A549 treated with CpdA at 1 μM for 4 hours (cell line): ENCODE results near the gene EIF1AX. TPM values are rescaled to one million over a fixed set of nuclear protein-coding genes. Genes with fewer than 3 reads are reported as not detected.

Experiments used
- total RNA-seq: library from RNA; stranded (reverse); fragments of 200-300 nt; extraction: Qiagen RNA extraction; gene quantifications from 5 replicates; pipeline ENCODE4 v1.2.3, GENCODE V29; 2022; ENCODE audit warnings: low read depth

EIF1AX gene, protein sequence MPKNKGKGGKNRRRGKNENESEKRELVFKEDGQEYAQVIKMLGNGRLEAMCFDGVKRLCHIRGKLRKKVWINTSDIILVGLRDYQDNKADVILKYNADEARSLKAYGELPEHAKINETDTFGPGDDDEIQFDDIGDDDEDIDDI
- total RNA-seq, result 89.2 to 113 TPM (median 110 TPM) in 5 replicates

DNA sequence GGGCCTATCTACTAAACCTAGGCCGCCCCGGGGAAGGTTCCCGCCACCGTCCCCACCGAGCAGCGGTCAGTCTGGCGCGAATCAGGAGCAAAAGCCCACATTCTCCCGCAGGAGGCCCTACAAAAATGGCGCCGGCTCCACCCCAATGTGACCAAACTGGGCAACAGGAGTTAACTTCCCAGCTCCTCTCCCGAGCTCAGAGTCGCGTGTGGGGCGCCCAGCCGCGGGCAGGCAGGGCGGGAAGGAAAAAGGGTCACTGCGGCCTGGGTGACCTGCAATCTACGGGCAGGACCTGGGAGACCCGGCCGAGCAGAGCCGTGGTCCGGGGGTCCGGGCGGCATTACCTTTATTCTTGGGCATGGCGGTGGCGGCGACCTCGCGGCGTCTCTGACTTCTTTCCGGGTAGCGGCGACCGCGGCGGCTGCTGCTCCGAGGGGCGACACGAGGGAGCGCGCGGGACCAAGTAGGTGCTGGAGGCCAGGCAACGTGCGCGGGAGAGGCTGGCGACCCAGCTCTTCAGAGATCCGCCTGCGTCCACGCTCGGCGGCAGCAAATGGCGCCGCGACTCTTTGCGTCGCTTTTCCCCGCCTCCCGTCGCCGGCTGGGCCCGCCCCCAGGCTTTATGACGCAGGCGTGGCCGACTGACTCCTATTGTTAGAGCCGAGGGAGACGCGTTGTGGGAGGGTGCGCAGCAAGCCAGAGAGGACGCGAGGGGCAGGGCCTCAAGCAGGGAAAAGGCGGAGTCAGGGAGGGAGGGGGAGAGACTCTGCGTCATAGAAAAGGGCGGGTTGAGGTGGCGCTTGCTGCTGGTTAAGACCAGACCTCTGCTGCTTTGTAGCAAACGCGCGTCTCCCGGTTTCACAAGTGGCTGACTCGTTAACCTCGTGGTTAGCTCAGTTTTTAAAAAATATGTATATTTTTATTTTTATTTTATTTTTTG lies at the start of gene EIF1AX:
EIF1AX (minus strand) TSS at position 558 of the 940 bp plus-strand sequence; CDS start at position 360, 198 bp downstream.

DNA sequence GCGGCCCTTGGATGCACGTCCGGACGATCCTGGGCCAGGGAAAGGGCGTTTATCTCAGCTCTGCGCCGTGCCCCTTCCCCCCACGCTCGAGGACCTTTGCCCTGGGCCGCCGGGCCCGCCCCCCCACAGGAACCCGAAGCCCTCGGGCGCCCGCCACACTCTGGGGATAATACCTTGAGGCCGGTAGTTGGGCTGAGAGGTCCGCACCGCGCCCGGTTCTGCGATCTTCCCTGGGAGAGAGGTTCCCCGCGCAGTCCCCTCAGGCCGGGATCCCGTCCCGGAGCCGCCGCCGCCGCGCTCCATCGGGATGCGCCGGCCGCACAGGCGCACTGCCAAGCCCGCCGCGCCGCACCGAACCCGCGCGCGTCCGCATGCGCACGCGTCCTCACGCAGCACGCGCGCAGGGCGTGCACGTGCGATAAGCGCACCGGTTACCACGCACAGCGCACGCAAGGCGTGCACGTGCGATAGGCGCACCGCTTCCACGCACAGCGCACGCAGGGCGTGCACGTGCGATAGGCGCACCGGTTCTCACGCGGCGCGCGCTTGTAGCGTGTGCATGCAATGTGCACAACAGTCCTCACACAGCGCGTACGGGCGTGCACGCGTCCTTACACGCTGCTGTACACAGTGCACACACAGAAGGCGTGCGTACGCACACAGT lies 24.9 kb downstream of the EIF1AX start, which contains the start of gene MAP7D2:
MAP7D2 (minus strand) TSS at position 331 of the 664 bp plus-strand sequence; CDS start at position 303, 28 bp downstream.

Other genes with a start within 250 kb of the EIF1AX start
- 2.7 to 4.7 TPM (median 2.7 TPM) in 5 replicates for gene BCLAF3, start 150.8 kb downstream of the EIF1AX start, total RNA-seq
- 5.0 to 6.6 TPM (median 5.6 TPM) in 5 replicates for gene MAP7D2, start 24.9 kb downstream of the EIF1AX start, total RNA-seq
- 45.1 to 58.5 TPM (median 57.6 TPM) in 5 replicates for gene RPS6KA3, start 125.1 kb upstream of the EIF1AX start, total RNA-seq